HUDEP-2 (cell line): ENCODE results near the gene TNFRSF4.
"Not testable (repeated sequence)": the region's sequence is repeated elsewhere in the genome, so short reads cannot be mapped to it uniquely, and the experiment has no call there.

Experiments
- DNase-seq, 76 experiments: peaks; one replicate each; lab custom pipeline; 2025; ENCODE audit not compliant: unreplicated experiment in 76 of 76; lab: John Stamatoyannopoulos, UW

The TNFRSF4 gene

DNA sequence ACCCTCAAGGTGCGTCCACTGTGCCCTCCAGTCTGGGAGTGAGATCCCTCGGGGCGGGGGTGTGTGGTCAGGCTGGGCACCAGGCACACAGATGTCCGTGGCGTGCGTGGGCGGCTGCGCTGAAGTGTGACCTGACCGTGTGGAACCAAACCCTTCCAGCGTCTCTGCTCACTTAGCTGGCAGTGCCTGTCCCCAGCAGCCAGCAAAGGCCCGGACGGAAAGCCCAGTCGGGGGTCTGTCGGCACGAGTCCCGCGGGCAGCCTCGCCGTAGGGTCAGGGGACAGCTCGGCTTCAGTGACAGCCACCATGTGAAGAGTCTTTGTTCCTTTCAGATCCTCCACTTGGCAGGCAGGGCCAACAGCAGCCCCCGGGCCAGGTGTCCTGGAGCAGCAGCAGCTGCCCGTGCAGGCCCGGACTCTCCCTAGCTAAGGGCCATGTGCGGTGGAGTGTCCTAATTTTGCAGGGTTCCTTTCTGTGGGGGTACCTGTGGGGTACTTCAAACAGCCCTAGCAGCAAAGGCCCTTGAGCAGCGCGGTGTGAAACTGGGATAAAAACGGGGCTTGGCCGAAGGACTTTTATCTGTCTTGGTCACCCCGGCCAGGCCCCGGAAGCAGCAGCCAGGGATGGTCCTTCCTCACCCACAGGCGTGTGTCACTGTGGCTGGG, 28.7 kb downstream of the TNFRSF4 start:
- DNase-seq = peak in 1 of 76 experiments; percentile 7

GRCh38 chr1:1183833-1184775, 29.8 kb downstream of the TNFRSF4 start:
- DNase-seq = no peak

GRCh38 chr1:1183221-1183747, 30.7 kb downstream of the TNFRSF4 start:
- DNase-seq = no peak

DNA sequence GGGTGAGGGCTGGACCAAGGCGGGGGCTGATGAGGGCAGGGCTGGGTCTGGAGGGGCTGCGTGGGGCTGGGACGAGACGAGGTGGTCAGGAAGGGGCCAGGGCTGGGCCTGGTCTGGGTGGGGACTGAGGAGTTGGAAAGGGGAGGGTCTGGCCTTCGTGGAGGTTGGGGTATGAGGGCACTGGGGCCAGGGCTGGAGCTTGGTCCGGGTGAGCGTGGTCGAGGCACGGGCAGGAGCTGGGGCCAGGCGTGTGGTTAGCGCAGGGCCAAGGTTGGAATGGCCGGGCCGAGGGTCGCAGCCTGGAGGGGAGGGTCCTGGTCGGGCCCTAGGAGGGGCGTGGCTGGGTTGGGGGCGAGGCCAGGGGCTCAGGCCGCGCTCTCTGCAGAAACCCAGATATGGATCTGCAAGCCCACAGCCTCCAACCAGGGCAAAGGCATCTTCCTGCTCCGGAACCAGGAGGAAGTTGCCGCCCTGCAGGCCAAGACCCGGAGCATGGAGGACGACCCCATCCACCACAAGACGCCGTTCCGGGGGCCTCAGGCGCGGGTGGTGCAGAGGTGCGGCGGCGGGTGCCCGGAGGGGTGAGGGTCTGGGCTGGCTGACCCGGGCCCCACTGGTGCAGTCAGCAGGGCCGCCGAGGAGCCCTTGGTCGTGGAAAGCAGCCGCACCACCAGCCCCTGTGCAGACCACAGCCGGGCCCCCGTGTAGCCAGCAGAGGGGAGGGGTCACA, 31.3 kb downstream of the TNFRSF4 start:
- DNase-seq = no peak

- DNase-seq = no peak
These were observed 32.0 kb downstream of the TNFRSF4 start for GRCh38 chr1:1181938-1182410.

- DNase-seq = no peak
These were observed 32.6 kb downstream of the TNFRSF4 start for GRCh38 chr1:1181129-1181937.

GRCh38 chr1:1179983-1180861, 33.7 kb downstream of the TNFRSF4 start:
- DNase-seq = no peak

DNA sequence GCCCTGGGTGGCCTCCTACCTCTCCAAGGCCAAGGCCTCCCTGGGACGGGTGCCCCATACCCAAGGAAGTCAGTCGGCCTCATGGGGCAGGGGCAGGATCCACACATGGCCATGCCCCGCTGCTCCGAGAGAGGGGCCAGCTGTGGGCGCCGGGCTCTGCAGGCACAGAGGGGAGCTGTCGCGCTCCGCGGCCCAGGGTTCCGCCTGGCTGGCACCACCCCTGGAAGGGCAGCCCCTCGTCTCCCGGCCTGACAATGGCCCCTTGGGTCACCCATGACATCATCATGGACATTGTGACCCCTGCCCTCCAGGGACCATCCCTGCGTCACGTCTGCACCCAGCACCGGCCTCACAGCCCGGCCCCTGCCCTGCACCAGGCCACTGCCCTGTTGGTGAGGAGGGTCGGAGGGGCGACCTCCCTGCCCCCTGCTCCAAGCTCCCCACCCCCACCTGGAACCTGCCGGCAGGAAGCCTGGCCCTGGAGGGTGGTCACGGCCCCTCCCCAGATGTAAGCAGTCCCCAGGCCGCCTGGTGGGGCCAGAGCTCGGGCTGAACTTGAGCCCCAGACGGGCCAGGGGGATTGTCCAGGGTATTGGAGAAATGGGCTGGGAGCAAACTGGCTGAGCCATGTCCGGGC, 34.5 kb downstream of the TNFRSF4 start:
- no peak for DNase-seq

- no peak for DNase-seq
These were observed 35.1 kb downstream of the TNFRSF4 start for GRCh38 chr1:1178794-1179331.

- no peak for DNase-seq
These were observed 36.3 kb downstream of the TNFRSF4 start for GRCh38 chr1:1177452-1178206.

GRCh38 chr1:1176931-1177330, 37.0 kb downstream of the TNFRSF4 start:
- DNase-seq = no peak

DNA sequence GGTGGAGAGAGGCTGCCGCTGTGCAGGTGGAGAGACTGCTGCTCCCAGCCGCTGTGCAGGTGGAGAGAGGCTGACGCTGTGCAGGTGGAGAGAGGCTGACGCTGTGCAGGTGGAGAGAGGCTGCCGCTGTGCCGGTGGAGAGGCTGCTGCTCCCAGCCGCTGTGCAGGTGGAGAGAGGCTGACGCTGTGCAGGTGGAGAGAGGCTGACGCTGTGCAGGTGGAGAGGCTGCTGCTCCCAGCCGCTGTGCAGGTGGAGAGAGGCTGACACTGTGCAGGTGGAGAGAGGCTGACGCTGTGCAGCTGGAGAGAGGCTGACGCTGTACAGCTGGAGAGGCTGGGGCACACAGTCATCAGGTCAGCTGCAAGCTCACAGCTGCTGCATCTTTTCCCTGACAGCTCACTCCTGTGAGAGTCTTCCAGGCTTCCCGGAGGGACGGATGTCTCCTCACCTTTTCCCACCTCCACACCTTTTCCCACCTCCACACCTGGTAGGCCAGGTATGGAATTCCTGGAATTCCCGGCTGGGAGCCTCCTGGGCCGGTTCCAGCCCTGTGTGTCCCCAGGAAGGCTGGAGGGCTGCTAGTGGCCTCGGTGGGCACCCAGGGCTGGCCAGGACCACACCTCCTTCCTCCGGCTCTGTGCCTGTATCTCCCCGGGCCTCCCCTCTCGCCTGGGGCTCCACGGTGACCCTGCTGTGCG, 37.7 kb downstream of the TNFRSF4 start:
- DNase-seq = not testable (repeated sequence)

GRCh38 chr1:1175221-1176062, 38.5 kb downstream of the TNFRSF4 start:
- DNase-seq = no peak

- DNase-seq = no peak
These were observed 40.0 kb downstream of the TNFRSF4 start, which contains the start of gene TTLL10 for GRCh38 chr1:1173793-1174415. Gene TTLL10 (plus strand): TSS chr1:1173880. CDS start chr1:1179216, 5,336 bp downstream.

GRCh38 chr1:1173061-1173792, 40.7 kb downstream of the TNFRSF4 start:
- no peak for DNase-seq
